DMS 273 (cell line): ENCODE data around the gene AKR1D1.

Experiments
- DNase-seq: peaks from one replicate; lab custom pipeline; 2025; ENCODE audit not compliant: unreplicated experiment; lab: John Stamatoyannopoulos, UW

AKR1D1 gene

GRCh38 chr7:138162236-138162635 lies 86.0 kb downstream of the AKR1D1 start:
- peak; percentile 25 for DNase-seq

DNA sequence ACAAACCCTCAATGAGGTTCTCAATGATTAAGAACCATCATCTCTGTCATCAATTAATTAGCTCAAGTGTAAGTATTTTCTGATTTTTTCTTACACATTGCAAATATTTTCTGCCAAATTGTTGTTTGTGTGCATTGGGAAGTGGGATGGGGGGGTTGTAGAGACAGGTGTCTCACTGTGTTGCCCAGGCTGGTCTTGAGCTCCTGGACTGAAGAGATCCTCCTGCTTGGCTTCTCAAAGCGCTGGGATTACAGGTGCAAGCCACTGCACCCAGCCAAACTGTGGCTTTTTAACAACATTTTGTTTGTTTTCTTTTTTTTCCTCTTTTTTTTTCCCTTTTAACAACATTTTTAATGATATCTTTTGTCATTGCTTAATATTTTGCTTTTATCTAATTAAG lies 87.5 kb downstream of the AKR1D1 start:
- no peak for DNase-seq

GRCh38 chr7:138164804-138165203 lies 88.5 kb downstream of the AKR1D1 start:
- no peak for DNase-seq

DNA sequence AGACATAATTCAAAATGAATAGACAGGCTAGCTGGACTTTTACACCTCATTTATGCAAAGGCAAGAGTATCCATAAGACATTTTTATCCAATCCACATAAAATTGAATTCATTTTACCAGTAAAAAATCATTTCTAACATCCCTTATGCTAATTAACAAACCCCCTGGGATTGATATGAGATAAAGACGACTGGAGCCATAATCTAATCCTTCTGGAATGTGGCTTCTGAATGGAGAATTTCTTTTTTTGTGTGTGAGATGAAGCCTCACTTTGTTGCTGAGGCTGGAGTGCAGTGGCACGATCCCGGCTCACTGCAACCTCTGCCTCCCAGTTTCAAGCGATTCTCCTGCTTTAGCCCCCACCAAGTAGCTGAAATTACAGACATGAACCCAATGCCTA lies 90.4 kb downstream of the AKR1D1 start:
- DNase-seq, result no peak

GRCh38 chr7:138167222-138167621 lies 91.0 kb downstream of the AKR1D1 start:
- no peak for DNase-seq

DNA sequence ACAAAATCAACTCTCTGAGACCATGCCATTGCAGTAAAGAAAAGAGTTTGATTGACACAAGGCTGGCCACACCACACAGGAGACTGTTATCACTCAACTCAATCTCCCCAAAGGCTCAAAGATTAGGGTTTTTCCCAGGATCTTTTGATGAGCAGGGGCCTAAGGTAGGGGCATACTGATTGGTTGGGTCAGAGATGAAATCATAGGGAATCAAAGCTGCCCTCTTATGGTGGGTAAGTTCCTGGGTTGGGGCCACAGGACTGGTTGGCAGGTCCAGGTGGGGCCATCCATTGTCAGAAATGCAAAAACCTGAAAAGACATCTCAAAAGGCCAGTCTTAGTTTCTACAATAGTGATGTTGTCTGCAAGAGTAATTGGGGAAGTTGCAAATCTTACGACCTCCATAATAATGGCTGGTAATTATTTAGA lies 91.6 kb downstream of the AKR1D1 start:
- no peak for DNase-seq
